Measurements from ENCODE around the gene CFAP97D1.
"Not testable (repeated sequence)": the region's sequence is repeated elsewhere in the genome, so short reads cannot be mapped to it uniquely, and the experiment has no call there.

GRCh38 chr17:43792668-43793067 lies 12.4 kb downstream of the CFAP97D1 start:
- not testable (repeated sequence) for TF ChIP-seq EZH2 (IDR thresholded peaks at IDR 0.05; ENCODE audit: insufficient read depth, poor library complexity, severe bottlenecking); EZH2phosphoT487 (IDR thresholded peaks at IDR 0.05; ENCODE audit: insufficient read depth, low read depth)

All from GM23248 (cell line).